Measurements from ENCODE around the gene CD96.
A peak's percentile ranks its signal among the peaks of the same experiment; 100 is the strongest.

The CD96 gene

GRCh38 chr3:111700054-111700453 is 158.1 kb downstream of the CD96 start:
- peaks cover 7% of the 10 kb centered on the region for H3K4me1 Mint-ChIP-seq
- H3K27me3 Mint-ChIP-seq = no peaks in the 10 kb centered on the region
- H3K36me3 Mint-ChIP-seq = no peaks in the 10 kb centered on the region
- ATAC-seq (ENCODE audit: low read depth) (no peak), DNase-seq (ENCODE audit: low spot score in 2 of 2) (no peak)
- peak overlapping the region; percentile 35 for H3K27ac Mint-ChIP-seq
- no peaks in the 10 kb centered on the region for H3K9me3 Mint-ChIP-seq
- H3K4me3 Mint-ChIP-seq = peak overlapping the region; percentile 48

GRCh38 chr3:111701292-111701906 is 159.4 kb downstream of the CD96 start:
- DNase-seq (ENCODE audit: low spot score in 2 of 2) (no peak), ATAC-seq (ENCODE audit: low read depth) (no peak)
- H3K4me3 Mint-ChIP-seq = no peak overlapping the region
- H3K27ac Mint-ChIP-seq = no peak overlapping the region
- no peaks in the 10 kb centered on the region for H3K9me3 Mint-ChIP-seq
- no peaks in the 10 kb centered on the region for H3K27me3 Mint-ChIP-seq
- H3K36me3 Mint-ChIP-seq = peaks cover 1% of the 10 kb centered on the region
- peaks cover 7% of the 10 kb centered on the region for H3K4me1 Mint-ChIP-seq

Data from memory B cell (primary cell).